ENCODE results near the gene FMNL2. TPM values are rescaled to one million over a fixed set of nuclear protein-coding genes. Genes with fewer than 3 reads are reported as not detected.

The FMNL2 gene
- total and polyA plus RNA-seq, 11 donors, result 4.7 to 19.4 (median 5.5) TPM

- peak overlapping the region in 1 of 12 donors; percentile 9 for H3K4me3 ChIP-seq
- DNase-seq (no peak), ATAC-seq (no peak)
- TF ChIP-seq CTCF (IDR thresholded peaks at IDR 0.05), result no peak
- no peak for TF ChIP-seq POLR2A (IDR thresholded peaks at IDR 0.05)
- intact Hi-C loops (cut with DNase I), result loop anchor here in 5 of 10 donors (5.0 to 10.0 kb wide), 2 partner anchors 69 to 71 kb away; partner anchors contain the start of gene FMNL2 (in 5 of the 5)
- no peaks in the 10 kb centered on the region for H3K9me3 ChIP-seq
- H3K4me1 ChIP-seq, result peaks cover 0 to 82% (median 48%) of the 10 kb centered on the region in 12 donors
- WGBS, 4 donors, result 24 to 63% (median 35%) methylated on average over 2 of the region's 2 CpGs
- H3K27ac ChIP-seq, result peak overlapping the region in 6 of 12 donors; percentile 38 to 89 (median 59)
- no peaks in the 10 kb centered on the region for H3K36me3 ChIP-seq
- H3K27me3 ChIP-seq, result no peaks in the 10 kb centered on the region
These were observed 71.3 kb downstream of the FMNL2 start for GRCh38 chr2:152406119-152406835.

GRCh38 chr2:152406836-152407161 is 71.8 kb downstream of the FMNL2 start:
- TF ChIP-seq POLR2A (IDR thresholded peaks at IDR 0.05), result no peak
- WGBS, 4 donors, result 67 to 73% (median 69%) methylated on average over 2 of the region's 2 CpGs
- H3K36me3 ChIP-seq, result no peaks in the 10 kb centered on the region
- H3K4me1 ChIP-seq, result peaks cover 0 to 87% (median 49%) of the 10 kb centered on the region in 12 donors
- H3K9me3 ChIP-seq, result no peaks in the 10 kb centered on the region
- no peaks in the 10 kb centered on the region for H3K27me3 ChIP-seq
- intact Hi-C loops (cut with DNase I), result loop anchor here in 5 of 10 donors (5.0 to 10.0 kb wide), 2 partner anchors 69 to 72 kb away; partner anchors contain the start of gene FMNL2 (in 5 of the 5)
- peak overlapping the region in 7 of 12 donors; percentile 3 to 89 (median 37) for H3K27ac ChIP-seq
- no peak for DNase-seq
- H3K4me3 ChIP-seq, result peak overlapping the region in 10 of 12 donors; percentile 9 to 46 (median 30)
- no peak for ATAC-seq

- peak overlapping the region in 11 of 12 donors; percentile 9 to 46 (median 28) for H3K4me3 ChIP-seq
- peak overlapping the region in 8 of 12 donors; percentile 3 to 89 (median 36) for H3K27ac ChIP-seq
- 24 to 38% (median 29%) methylated on average over 8 of the region's 8 CpGs for WGBS, 4 donors
- H3K9me3 ChIP-seq, result no peaks in the 10 kb centered on the region
- peaks cover 0 to 90% (median 48%) of the 10 kb centered on the region in 12 donors for H3K4me1 ChIP-seq
- H3K27me3 ChIP-seq, result no peaks in the 10 kb centered on the region
- no peak for TF ChIP-seq POLR2A (IDR thresholded peaks at IDR 0.05)
- no peak for TF ChIP-seq CTCF (IDR thresholded peaks at IDR 0.05)
- ATAC-seq, result peak; percentile 44 to 76 (median 72)
- DNase-seq, result peak in 4 of 5 donors; percentile 33 to 47 (median 44)
- intact Hi-C loops (cut with DNase I), result loop anchor here in 5 of 10 donors (5.0 to 10.0 kb wide), 2 partner anchors 70 to 72 kb away; partner anchors contain the start of gene FMNL2 (in 5 of the 5)
- no peaks in the 10 kb centered on the region for H3K36me3 ChIP-seq
These were observed 72.3 kb downstream of the FMNL2 start for GRCh38 chr2:152407204-152407721.

GRCh38 chr2:152407806-152408205 is 72.8 kb downstream of the FMNL2 start:
- Histone ChIP-seq H3K27me3 (no peaks in the 10 kb centered on the region), H3K4me3 (peak overlapping the region in 1 of 12 donors; percentile 25), H3K27ac (peak overlapping the region in 7 of 12 donors; percentile 3 to 89 (median 37)), H3K9me3 (no peaks in the 10 kb centered on the region), H3K4me1 (peaks cover 0 to 84% (median 43%) of the 10 kb centered on the region in 12 donors), H3K36me3 (no peaks in the 10 kb centered on the region)
- no peak for TF ChIP-seq POLR2A (IDR thresholded peaks at IDR 0.05)
- ATAC-seq, result no peak
- WGBS, 4 donors, result 82 to 100% (median 94%) methylated on average over 1 of the region's 1 CpG
- intact Hi-C loops (cut with DNase I), result loop anchor here in 5 of 10 donors (5.0 to 10.0 kb wide), 2 partner anchors 71 to 73 kb away; partner anchors contain the start of gene FMNL2 (in 5 of the 5)
- DNase-seq, result no peak

GRCh38 chr2:152408254-152408653 is 73.3 kb downstream of the FMNL2 start:
- TF ChIP-seq POLR2A (IDR thresholded peaks at IDR 0.05) (no peak), CTCF (IDR thresholded peaks at IDR 0.05) (no peak)

More at GRCh38 chr2:152408254-152408653, 73.3 kb downstream of the FMNL2 start:
- intact Hi-C loops (cut with DNase I), result loop anchor here in 5 of 10 donors (5.0 to 10.0 kb wide), 2 partner anchors 71 to 73 kb away; partner anchors contain the start of gene FMNL2 (in 5 of the 5)
- Histone ChIP-seq H3K27me3 (no peaks in the 10 kb centered on the region), H3K9me3 (no peaks in the 10 kb centered on the region), H3K27ac (peak overlapping the region in 1 of 12 donors; percentile 89), H3K36me3 (no peaks in the 10 kb centered on the region), H3K4me1 (peaks cover 0 to 80% (median 41%) of the 10 kb centered on the region in 12 donors), H3K4me3 (no peak overlapping the region)
- 94 to 98% (median 97%) methylated on average over 3 of the region's 3 CpGs for WGBS, 4 donors
- DNase-seq (no peak), ATAC-seq (no peak)

Measured in heart left ventricle (tissue), 16 donors.